ENCODE data around the gene VCY1B. TPM values are rescaled to one million over a fixed set of nuclear protein-coding genes. Genes with fewer than 3 reads are reported as not detected.
"Not testable (repeated sequence)": the region's sequence is repeated elsewhere in the genome, so short reads cannot be mapped to it uniquely, and the experiment has no call there.

The VCY1B gene
- total RNA-seq (not detected), polyA plus RNA-seq (ENCODE audit: insufficient read depth in 1 of 8, insufficient read length in 8 of 8, low replicate concordance in 1 of 8) (not detected)
- long read RNA-seq, donor 1 = 0 reads
- long read RNA-seq, donor 2 = 0 reads
- long read RNA-seq, donor 3 = 0 reads
- long read RNA-seq, donor 4 = 0 reads
- long read RNA-seq, donor 5 = 0 reads
- long read RNA-seq, donor 6 = 0 reads
- long read RNA-seq, donor 7 = 0 reads
- long read RNA-seq, donor 8 = 0 reads
- long read RNA-seq, donor 9 = 0 reads
- long read RNA-seq, donor 10 = 0 reads
- long read RNA-seq, donor 11 = 0 reads

GRCh38 chrY:14055927-14056326 lies at the start of gene VCY1B:
VCY1B (plus strand) TSS chrY:14056227; CDS start chrY:14056290, 63 bp downstream.
- H3K27ac ChIP-seq (ENCODE audit: low read length); DNase-seq; H3K4me3 ChIP-seq (ENCODE audit: low read length); H3K9me3 ChIP-seq (replicated peaks; ENCODE audit: control insufficient read depth, low read depth, low read length); H3K36me3 ChIP-seq (ENCODE audit: control insufficient read depth, insufficient read depth, low read length); H3K4me1 ChIP-seq (ENCODE audit: control insufficient read depth, insufficient read depth, low read length); H3K27me3 ChIP-seq (ENCODE audit: control insufficient read depth, insufficient read depth, low read length): not testable (repeated sequence)
- no CpG with 5 or more reads among the region's 19 CpGs for WGBS (ENCODE audit: insufficient coverage)

GRCh38 chrY:14011916-14012315 lies 44.1 kb upstream of the VCY1B start:
- DNase-seq; H3K9me3 ChIP-seq (replicated peaks; ENCODE audit: control insufficient read depth, low read depth, low read length); H3K4me1 ChIP-seq (ENCODE audit: control insufficient read depth, insufficient read depth, low read length); H3K4me3 ChIP-seq (ENCODE audit: low read length); H3K27ac ChIP-seq (ENCODE audit: low read length); H3K36me3 ChIP-seq (ENCODE audit: control insufficient read depth, insufficient read depth, low read length); H3K27me3 ChIP-seq (ENCODE audit: control insufficient read depth, insufficient read depth, low read length): not testable (repeated sequence)
- WGBS (ENCODE audit: insufficient coverage) = no CpG with 5 or more reads among the region's 2 CpGs

- H3K27me3 ChIP-seq (ENCODE audit: control insufficient read depth, insufficient read depth, low read length); DNase-seq; H3K4me1 ChIP-seq (ENCODE audit: control insufficient read depth, insufficient read depth, low read length); H3K9me3 ChIP-seq (replicated peaks; ENCODE audit: control insufficient read depth, low read depth, low read length); H3K4me3 ChIP-seq (ENCODE audit: low read length); H3K36me3 ChIP-seq (ENCODE audit: control insufficient read depth, insufficient read depth, low read length); H3K27ac ChIP-seq (ENCODE audit: low read length): not testable (repeated sequence)
- no CpG with 5 or more reads among the region's 2 CpGs for WGBS (ENCODE audit: insufficient coverage)
These were observed 25.6 kb upstream of the VCY1B start for GRCh38 chrY:14030395-14030794.

- H3K36me3 ChIP-seq (ENCODE audit: control insufficient read depth, insufficient read depth, low read length) = no peaks in the 10 kb centered on the region
- H3K4me3 ChIP-seq (ENCODE audit: low read length) = no peak overlapping the region
- H3K9me3 ChIP-seq (replicated peaks; ENCODE audit: control insufficient read depth, low read depth, low read length) = no peaks in the 10 kb centered on the region
- no peak for DNase-seq
- no peak overlapping the region for H3K27ac ChIP-seq (ENCODE audit: low read length)
- no CpG with 5 or more reads among the region's 1 CpG for WGBS (ENCODE audit: insufficient coverage)
- H3K27me3 ChIP-seq (ENCODE audit: control insufficient read depth, insufficient read depth, low read length) = no peaks in the 10 kb centered on the region
- no peaks in the 10 kb centered on the region for H3K4me1 ChIP-seq (ENCODE audit: control insufficient read depth, insufficient read depth, low read length)
These were observed 29.9 kb downstream of the VCY1B start for GRCh38 chrY:14085877-14086276.

Other genes starting within 250 kb of the VCY1B start
- not detected for gene VCY, start 69.8 kb upstream of the VCY1B start, total RNA-seq
- gene VCY, start 69.8 kb upstream of the VCY1B start, polyA plus RNA-seq (ENCODE audit: insufficient read depth in 1 of 8, insufficient read length in 8 of 8, low replicate concordance in 1 of 8) = not detected